Fibroblast of skin of left biceps (primary cell): ENCODE measurements around the gene NDUFS6.
"Not testable (repeated sequence)": the region's sequence is repeated elsewhere in the genome, so short reads cannot be mapped to it uniquely, and the experiment has no call there.

ENCODE experiments used
- DNase-seq, 2 experiments: peaks; one replicate each; pipeline ENCODE4 v3.0.0-alpha.2; 2013; ENCODE audit warnings: low read depth in 2 of 2

The NDUFS6 gene

DNA sequence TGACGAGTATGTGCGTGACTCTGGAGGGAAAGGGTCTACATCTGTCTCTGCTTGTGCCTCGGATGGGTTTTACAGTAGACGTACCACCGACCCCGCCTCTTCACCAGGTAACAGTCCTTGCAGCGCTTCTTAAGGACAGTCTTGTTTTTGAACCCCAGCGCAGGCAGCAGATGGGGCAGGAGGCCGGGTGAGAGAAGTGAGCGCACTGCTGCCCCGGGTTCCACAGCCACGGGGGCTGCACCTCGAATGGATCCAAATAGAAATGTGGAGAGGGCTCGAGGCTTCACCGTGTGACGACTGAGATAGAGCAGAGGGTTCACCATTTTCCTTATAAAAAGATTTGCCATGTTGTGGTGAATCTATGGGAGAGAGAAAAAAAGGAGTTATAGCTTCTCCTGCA, 2.6 kb upstream of the NDUFS6 start:
- DNase-seq, result not testable (repeated sequence)

DNA sequence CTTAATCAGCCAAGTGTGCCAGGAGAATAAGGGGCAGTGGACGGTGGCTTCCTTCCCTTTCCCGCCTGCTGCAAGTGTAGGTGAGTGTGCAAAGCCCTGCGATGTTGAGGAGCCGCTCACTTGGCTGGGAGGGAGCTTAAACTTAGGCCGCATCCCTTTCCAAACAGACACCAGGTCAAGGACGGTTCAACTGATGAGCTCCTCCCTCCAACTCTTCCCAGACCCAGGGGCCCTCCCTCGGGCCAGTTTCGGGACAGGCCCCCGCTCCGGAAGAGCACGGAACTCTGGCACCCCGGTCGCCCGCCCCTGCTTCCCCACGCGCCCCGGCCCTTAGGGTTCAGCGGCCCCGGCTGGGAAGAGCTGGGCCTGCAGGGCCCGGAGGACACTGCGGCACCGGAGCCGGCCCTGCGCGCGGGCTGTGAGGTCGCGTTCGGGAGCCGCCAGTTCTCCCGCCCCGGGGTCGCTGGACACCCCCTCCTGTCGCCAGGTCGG, 2.1 kb upstream of the NDUFS6 start:
- DNase-seq, result no peak

DNA sequence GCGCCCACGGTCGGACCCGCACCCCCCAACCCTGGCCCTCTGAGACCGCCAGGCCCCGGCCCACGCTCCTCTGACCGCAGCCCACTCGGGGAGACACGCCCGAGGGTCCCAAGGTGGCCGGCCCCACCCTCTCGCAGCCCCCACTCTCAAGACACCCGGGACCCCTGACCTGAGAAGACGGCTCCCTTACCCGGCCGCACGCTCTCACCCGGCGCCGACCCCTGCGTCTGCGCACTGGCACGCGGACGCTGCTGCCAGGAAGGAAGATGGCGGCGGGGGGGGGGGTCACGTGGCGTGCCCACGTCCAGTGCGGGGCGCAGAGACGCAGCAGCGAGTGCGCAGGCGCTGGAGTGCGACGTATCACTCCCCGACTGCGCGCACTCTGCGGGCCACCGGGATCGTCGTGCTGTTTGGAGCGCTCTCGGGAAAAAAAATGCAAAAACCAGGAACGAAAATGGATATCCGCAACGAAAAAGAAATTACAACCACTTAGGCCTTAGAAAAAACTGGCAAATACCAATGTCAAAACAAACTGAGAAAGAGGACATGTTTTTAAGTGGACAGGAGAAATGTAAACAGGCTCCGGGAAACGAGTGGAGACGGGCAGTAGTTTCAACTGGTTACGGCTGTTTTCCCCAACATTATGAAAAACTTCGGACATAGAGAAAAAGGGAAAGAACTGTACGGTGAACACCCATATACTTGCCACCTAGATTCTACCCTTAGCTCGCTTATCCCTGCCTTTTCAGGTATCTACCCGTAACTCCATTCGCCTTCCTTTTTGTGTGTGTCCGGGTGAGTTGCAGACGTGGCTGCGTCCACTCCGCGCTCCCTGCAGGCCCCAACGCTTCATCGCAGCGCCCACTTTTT, 1.4 kb upstream of the NDUFS6 start, which contains the start of gene MRPL36:
MRPL36 (minus strand) TSS at position 236 of the 870 bp plus-strand sequence. CDS start 902 bp downstream, outside the sequence.
- DNase-seq, result peak; percentile 68 to 69

DNA sequence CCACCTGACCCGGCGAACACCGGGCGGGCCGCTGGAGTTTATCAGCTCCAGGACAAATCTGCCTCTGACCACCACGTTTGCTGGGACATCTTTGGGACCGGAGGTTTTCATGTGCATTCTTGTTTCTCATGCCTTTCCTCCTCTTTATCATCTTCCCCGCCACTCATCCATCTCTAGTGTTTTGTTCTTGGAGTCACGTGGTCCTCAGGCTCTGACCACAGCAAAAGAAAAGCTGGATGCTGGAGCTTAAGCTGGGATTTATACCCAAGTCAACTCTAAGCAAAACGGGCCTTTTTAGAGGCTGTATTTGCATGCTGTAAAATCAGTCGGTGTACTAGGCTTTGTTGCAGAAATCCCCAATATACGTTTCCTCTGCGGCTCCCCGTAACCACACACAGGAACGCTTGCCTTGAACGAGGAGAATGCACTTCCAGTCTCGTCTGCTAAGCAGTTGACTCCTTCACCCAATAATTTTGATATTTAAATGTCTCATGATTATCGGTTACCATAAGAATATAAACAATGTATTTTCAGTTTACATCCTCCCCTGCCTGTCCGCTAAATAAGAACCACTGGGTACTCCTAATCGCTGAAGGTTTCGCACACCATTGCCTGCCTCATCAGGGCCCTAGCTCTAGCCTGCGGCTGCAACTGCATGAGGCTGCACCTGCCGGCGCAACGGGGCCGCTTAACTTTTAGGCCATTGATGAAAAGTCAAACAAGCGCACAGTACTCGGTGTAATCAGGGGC, 560 bp upstream of the NDUFS6 start:
- no peak for DNase-seq

DNA sequence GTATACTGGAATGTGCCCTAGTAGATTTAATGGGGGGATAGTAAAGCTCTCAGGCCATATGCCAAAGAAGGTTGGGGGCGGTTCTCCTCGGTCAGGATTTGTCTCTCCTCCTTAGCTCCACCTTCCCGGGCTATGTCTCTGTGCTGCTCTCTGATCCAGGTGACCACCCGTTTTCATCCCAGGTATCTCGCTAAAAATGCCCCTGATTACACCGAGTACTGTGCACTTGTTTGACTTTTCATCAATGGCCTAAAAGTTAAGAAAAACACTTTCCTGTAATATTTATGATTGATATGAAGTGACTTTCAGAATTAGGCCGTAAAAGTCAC, 724 bp downstream of the NDUFS6 start:
- DNase-seq, result no peak

DNA sequence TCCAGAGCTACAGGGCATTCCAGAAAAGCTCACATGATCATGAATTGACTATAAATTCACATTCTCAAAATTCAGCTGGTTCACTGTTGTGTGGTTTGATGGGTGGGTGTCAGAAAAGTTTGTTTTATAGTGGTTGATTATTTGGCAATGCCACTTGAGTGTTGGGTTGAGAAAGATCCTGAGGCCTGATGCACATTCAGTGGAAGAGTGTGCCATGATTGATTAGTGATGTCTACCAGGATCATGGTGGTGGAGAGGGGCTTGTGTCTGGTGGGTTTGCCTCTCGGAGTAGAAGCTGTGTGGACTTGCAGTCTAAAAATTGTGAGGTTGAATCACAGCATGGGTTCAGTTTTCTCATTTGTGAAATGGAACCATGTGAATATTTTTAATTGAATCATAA, 2.0 kb downstream of the NDUFS6 start:
- no peak for DNase-seq

DNA sequence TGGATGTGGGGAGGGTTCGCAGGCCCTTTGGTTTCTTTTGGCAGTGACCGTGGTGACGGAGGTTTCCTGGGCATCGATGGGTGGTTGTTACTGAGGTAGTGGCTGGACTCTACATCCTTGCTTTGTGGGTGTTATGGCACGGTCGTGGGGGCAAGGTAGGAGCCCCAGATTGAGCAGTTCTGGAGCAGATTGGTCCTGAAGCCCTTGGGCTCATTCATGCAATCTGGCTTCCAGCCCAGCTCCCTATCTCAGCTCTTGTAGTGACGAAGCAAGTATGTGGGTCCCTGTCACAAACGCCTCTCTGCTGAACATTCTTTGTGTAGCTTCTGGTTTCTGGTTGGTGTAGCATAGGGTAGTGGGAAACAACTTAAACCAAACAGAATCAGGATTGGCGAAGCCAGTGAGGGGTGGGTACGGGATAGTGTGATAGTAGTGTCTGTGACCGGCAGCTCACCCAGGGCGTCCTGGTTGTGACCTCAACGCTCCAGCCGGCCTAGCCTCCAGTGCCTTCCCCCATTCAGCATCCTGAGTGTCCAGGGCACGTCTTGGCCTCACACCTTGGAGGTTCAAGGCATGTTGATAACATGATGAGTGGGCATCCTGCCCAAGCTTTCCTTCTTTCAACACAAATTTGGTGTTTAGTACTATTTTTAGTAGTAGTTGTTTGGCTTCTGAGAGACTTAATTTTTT, 2.9 kb downstream of the NDUFS6 start:
- no peak for DNase-seq

DNA sequence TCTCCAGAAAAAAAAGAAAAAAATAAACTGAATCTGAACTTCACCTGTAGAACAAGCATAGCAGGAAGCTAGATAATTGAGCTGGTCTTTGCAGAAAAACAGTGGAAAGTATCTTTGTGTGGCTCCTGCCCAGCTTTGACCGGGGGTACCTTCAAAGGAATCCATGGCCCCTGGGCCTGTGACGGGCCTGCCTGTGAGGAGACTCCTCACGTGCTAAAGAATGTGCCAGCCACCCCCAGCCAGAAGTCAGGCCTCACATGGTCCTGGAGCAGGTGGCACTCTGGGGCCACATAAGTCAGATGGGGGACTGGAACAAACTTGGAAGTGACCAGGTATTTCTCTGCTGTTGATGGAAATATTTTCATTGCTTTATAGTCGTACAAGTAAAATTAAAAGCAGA, 4.1 kb downstream of the NDUFS6 start:
- DNase-seq, result no peak

DNA sequence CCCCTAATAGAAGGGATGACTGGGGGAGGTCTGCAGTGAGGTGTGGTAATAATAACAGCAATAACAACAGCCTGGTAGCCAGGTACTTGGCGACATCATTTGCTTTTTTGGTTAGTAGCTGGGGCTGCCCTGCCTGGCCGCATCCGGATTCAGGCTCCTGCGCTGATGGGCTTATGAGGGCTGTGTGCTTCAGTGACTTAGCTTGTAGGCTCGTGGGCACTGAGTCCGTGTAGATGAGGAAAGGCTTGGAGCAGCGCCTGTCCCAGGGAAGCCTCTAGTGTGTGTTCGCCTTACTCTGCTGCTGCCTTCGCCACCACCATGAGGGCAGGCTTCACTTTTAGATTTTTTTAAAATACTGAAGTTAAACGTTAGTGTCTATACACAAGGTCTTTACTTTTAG, 4.5 kb downstream of the NDUFS6 start:
- DNase-seq, result no peak

DNA sequence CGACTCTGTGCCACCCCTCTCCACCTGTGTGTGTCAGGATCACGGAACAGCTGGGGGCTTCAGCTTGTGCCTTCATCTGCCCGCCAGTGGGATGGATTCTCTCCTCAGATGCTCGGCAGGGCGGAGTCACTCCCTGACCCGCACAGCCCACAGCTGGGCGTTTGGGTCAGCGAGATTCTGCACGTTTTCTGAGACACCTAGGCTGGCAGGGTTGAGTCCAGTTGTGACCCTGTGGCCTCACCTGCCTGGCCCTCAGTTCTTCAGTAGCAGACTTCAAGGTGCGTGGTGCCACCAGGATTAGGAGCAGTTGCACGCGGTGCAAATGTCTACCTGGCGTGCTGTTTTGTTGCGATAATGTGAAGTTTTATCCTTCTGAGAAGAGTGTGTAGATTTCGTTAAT, 5.0 kb downstream of the NDUFS6 start:
- no peak for DNase-seq

DNA sequence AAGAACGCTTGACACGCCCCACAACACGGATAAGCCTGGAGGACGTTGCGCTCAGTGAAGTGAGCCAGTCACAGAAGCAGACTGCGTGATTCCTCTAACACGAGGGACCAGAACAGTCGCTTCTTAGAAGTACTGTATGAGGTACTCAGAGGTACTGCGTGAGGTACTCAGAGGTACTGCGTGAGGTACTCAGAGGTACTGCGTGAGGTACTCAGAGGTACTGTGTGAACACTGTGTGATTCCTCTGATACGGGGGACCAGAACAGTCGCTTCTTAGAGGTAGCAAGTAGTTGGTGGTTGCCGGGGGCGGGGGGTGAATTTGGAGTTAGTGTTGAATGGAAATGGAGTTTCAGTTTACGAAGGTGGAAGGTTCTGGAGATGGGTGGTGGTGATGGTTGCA, 5.8 kb downstream of the NDUFS6 start:
- DNase-seq, result no peak

DNA sequence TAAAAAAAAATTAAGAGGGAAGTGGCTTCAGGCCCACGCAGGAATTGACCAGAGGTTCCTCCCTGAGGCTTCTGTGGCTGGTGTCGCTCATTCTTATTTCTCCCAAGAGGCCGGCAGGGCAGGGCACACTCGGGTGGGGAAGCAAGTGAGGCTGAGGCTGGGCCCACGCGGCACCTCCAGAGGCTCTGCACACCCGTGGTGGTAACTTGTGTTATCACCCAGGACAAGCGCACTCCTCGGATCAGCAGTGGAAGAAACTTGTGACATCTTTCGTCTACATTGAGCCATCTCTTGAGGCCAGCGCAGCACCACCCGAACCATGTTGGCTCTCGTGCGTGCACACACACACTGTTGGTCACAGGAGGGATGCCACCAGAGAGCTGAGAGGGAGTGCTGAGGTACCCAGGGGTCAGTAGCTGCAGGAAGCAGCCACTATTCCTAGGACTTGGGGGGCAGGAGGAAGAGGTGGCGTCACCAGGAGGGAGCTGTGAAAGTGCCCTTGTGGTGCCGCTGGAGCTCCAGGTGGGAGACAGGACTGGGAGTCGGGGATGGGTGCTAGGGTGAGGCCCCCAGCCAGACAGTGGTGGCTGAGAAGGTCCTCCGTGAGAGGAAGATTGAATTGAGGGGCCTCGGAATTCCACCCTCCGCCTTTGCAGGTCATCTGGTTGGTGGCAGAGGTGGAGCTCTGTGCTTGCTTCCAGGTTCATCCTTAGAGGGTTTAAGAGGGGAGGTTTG, 6.4 kb downstream of the NDUFS6 start:
- no peak for DNase-seq

DNA sequence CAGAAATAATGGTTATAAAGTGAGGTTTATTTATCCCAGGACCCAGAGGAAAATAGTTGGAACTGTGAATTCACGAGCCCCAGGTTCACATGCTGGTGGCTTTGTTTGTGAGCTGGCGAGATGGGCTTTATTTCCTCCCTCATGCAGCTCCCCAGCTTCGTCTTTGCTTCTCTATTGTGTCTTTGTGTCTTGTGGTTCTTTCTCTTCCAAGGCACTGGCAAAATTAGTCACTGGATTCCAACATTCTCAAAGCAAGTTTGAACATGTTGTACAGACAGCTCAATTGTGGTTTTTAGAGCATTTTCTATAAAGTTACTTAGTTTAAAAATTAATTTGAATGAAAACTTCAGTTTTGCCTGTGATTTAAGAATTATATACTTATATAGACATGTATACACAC, 7.2 kb downstream of the NDUFS6 start:
- DNase-seq, result no peak

DNA sequence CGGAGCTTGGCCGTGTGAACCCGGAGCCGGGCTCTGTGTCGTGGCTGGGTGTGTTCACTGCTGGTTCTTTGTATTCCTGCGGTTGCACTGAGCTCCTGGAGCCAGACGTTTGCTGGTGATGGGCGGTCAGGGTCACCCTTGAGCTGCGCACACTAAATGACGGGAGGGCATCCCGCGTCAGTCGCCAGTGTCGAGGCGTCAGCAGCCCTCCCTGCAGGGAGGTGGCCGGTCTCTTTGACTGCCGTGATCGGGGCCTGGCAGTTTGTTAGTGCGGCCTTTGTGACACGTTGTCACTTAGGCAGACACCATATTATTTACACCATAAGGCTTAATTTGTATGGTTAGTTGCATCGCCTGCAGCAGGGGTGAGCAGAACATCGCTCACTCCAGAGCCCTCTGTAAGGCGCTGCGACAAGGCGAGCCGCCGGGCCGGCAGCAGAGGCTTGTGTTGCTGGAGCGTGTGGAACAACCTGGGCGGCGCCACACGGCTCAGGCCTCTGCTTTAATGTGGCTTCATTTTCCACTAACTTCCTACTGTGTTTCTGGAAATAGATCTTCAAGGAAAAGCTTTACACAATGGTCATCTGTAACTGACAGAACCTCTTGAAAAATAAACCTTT, 8.3 kb downstream of the NDUFS6 start:
- no peak for DNase-seq

DNA sequence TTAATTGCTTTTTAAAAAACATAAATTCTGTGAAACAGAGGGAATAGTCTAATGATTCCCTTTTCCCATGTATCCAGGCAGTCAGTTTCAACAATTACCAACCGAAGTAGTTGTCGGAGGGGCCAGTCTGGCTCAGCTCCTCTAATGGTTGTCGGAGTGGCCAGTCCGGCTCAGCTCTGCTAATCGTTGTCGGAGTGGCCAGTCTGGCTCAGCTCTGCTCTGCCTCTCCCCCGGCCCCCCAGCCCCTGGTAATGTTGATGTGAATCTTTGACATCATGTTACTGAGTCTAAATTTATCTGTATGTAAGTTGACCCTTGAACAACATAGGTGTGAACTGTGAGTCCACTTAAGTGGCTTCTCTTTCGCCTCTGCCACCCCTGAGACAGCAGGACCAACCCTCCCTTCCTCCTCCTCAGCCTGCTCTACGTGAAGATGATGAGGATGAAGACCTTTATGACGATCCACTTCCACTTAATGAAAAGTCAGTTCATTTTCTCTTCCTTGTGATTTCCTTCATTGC, 9.4 kb downstream of the NDUFS6 start:
- no peak for DNase-seq

DNA sequence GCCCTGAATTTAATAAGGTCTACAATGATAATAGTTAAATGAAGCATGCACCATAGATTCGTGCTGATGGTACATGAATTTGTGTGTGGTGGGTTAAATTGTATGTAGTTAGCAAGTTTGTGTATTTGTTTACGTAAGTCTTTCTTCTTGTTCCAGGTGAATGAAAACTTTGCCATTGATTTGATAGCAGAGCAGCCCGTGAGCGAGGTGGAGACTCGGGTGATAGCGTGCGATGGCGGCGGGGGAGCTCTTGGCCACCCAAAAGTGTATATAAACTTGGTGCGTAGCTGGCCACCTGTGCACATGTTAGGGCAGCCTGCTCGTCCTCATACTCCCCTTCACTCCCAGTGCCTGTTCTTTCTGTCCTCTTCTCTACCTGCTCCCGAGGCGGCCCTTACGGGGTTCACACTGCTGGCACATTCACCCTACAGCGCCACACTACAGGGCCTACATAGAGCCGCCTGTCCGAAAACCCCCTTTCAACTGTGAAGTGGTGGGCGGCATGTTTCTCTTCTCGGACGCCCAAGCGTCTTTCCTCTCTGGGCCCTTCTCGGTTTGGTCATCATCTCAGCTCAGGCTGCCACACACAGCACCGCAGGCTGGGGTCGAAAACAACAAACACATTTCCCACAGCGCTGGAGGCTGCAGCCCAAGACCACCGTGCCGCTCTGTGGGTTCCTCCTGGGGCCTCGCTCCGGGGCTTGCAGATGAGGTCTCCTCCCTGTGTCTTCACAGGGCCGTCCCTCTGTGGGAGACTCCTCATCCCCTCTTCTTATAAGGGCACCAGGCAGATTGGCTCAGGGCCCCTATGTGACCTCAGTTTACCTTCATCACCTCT, 13.2 kb downstream of the NDUFS6 start:
- no peak for DNase-seq

DNA sequence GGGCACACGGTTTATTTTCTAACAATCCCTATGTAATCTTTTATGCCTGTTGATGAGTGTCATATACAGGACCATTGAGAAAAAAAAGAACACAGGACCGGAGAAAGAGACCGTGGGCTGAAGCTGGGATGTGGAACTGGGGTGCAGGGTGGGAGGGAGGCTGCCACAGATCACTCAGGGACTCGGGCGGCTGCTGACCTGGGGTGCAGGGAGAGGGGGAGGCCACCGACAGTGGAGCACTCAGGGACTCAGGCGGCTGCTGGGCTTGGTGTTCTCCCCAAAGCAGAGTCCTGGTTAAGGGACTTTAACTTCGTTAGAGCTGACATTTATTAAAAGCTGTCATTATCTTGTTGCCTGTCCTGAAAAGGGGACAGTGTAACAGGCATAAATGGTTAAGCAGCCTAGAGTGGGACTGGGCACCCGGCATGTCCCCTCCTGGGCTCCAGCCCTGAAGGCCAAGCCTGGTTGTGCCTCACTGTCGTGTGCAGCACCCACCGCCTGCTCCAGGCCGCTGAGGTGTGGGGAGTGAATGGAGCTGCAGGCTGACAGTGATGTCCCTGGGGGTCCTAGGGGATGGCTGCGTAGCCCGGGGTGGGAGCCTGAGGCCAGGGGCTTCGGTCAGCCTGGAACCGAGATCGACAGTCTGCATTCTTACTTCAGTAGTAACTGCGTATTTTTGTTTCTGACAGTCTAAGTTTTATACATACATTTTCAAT, 14.0 kb downstream of the NDUFS6 start:
- no peak for DNase-seq

DNA sequence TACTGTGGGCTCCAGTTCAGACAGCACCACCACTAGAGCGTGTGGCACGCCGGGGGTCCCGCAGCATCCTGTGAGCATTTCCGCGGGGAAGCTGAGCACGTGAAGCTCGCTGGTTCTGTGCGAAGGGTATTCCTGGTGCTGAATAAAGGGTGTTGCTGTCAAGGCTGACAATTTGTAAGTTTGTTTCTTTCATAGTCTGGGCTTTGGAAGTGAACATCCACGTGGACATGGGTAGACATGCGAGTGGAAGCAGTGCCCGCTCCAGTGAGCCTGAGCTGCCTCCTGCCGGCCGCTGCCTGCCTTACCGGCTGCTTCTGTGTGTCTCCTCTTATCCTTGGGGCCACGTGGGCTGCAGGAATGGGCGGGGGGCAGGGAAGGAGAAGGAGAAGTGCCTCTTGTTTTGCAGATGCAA, 14.7 kb downstream of the NDUFS6 start:
- DNase-seq, result no peak

DNA sequence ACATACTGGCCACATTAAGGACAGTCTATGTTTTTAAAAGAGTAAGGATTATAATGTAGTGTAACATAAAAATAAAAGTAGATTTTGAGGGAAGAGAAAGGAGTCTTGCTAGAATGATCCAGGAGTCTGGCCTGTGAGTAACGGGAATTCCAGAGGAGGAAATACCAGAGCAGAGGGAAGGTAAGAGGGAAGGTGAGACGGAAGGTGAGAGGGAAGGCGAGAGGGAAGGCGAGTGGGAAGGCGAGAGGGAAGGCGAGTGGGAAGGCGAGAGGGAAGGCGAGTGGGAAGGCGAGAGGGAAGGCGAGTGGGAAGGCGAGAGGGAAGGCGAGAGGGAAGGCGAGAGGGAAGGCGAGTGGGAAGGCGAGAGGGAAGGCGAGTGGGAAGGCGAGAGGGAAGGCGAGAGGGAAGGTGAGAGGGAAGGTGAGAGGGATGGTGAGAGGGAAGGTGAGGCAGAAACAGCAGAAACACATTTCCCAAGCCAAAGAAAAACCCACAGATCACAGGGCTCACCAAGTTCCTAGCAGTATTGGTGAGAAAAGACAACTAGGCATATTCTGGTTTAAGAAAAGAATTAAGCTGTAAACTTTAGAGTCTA, 15.4 kb downstream of the NDUFS6 start:
- not testable (repeated sequence) for DNase-seq
